ENCODE results near the gene ITK.

ITK gene

DNA sequence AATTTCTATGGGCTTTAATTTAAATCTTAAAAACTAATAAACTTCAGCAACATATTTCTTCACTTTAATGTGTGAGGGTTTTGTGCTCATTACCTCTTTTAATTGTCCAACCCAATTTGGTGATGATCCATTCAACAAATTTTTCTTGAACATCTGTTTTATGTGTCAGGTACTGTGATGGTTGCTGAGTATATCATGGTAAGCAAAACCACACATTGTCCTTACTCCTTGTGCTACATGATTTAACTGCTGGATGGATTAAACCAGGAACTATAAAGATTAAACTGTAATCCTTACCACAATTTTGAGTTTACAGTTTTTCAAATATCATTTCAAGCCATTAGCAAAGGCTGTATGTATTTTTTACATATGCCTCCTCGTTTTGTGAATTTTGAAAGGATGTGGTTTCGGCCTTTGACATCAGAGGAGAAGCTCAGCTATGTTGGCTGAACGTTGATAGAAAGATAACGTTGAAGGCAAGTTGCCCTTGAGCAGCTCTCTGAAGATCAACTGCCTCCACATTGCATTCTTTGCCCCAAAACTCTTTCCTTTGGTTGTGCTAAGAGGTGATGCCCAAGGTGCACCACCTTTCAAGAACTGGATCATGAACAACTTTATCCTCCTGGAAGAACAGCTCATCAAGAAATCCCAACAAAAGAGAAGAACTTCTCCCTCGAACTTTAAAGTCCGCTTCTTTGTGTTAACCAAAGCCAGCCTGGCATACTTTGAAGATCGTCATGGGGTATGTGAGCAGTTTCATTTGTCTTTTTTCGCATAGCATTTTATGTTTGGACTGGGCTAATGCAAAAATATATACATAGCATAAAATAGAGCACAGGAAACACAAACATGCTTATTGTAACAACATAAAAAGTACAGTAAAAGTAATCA lies at the start of gene ITK:
ITK (plus strand) TSS at position 467 of the 891 bp plus-strand sequence; CDS start at position 605, 138 bp downstream.
- no peak for DNase-seq (ENCODE audit: low read depth)

DNA sequence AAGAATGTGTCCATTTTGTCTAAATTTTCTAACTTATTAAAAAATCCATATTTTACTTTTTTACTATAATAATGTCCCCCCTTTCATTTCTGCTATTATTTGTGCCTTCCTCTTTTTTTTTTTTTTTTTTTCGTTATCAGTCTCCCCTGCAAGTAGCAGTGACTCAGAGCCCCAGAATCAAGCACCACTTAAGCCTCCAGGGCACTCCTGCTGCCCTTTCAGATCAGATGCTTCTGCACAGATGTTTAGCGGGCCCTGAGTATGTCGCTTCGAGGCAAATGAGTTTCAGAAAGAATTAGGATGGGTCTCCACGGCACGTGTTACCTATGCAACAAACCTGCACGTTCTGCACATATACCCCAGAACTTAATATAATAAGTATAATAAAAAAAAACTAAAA lies 49.7 kb upstream of the ITK start:
- TF ChIP-seq MYC (IDR thresholded peaks at IDR 0.05; ENCODE audit: low read depth, low read length) (no peak), MAX (IDR thresholded peaks at IDR 0.05; ENCODE audit: low read depth, low read length) (no peak), POLR2A (IDR thresholded peaks at IDR 0.05; ENCODE audit: extremely low read depth, insufficient read length) (no peak)
- TF ChIP-seq, protein P1, sequence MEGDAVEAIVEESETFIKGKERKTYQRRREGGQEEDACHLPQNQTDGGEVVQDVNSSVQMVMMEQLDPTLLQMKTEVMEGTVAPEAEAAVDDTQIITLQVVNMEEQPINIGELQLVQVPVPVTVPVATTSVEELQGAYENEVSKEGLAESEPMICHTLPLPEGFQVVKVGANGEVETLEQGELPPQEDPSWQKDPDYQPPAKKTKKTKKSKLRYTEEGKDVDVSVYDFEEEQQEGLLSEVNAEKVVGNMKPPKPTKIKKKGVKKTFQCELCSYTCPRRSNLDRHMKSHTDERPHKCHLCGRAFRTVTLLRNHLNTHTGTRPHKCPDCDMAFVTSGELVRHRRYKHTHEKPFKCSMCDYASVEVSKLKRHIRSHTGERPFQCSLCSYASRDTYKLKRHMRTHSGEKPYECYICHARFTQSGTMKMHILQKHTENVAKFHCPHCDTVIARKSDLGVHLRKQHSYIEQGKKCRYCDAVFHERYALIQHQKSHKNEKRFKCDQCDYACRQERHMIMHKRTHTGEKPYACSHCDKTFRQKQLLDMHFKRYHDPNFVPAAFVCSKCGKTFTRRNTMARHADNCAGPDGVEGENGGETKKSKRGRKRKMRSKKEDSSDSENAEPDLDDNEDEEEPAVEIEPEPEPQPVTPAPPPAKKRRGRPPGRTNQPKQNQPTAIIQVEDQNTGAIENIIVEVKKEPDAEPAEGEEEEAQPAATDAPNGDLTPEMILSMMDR (IDR thresholded peaks at IDR 0.05; ENCODE audit: low read depth, low read length), result no peak
- no peak overlapping the region for H3K4me3 ChIP-seq (ENCODE audit: low read depth, low read length)
- DNase-seq (ENCODE audit: low read depth), result peak; percentile 55

More for the DNA sequence above, at the start of gene ITK:
- H3K4me3 ChIP-seq (ENCODE audit: low read depth, low read length), result no peak within 1 kb of the TSS
- TF ChIP-seq, protein P1 (IDR thresholded peaks at IDR 0.05; ENCODE audit: low read depth, low read length), result no peak
- TF ChIP-seq MAX (IDR thresholded peaks at IDR 0.05; ENCODE audit: low read depth, low read length) (no peak), POLR2A (IDR thresholded peaks at IDR 0.05; ENCODE audit: extremely low read depth, insufficient read length) (no peak), MYC (IDR thresholded peaks at IDR 0.05; ENCODE audit: low read depth, low read length) (no peak)

- no peak for DNase-seq (ENCODE audit: low read depth)
These were observed 48.4 kb upstream of the ITK start for GRCh38 chr5:157132281-157132612.

GRCh38 chr5:157137691-157138090 lies 42.9 kb upstream of the ITK start:
- H3K4me3 ChIP-seq (ENCODE audit: low read depth, low read length), result no peak overlapping the region
- TF ChIP-seq MYC (IDR thresholded peaks at IDR 0.05; ENCODE audit: low read depth, low read length), result no peak

More at GRCh38 chr5:157132281-157132612, 48.4 kb upstream of the ITK start:
- TF ChIP-seq MYC (IDR thresholded peaks at IDR 0.05; ENCODE audit: low read depth, low read length) (no peak), POLR2A (IDR thresholded peaks at IDR 0.05; ENCODE audit: extremely low read depth, insufficient read length) (no peak), MAX (IDR thresholded peaks at IDR 0.05; ENCODE audit: low read depth, low read length) (no peak)
- TF ChIP-seq, protein P1 (IDR thresholded peaks at IDR 0.05; ENCODE audit: low read depth, low read length), result no peak
- H3K4me3 ChIP-seq (ENCODE audit: low read depth, low read length), result no peak overlapping the region

DNA sequence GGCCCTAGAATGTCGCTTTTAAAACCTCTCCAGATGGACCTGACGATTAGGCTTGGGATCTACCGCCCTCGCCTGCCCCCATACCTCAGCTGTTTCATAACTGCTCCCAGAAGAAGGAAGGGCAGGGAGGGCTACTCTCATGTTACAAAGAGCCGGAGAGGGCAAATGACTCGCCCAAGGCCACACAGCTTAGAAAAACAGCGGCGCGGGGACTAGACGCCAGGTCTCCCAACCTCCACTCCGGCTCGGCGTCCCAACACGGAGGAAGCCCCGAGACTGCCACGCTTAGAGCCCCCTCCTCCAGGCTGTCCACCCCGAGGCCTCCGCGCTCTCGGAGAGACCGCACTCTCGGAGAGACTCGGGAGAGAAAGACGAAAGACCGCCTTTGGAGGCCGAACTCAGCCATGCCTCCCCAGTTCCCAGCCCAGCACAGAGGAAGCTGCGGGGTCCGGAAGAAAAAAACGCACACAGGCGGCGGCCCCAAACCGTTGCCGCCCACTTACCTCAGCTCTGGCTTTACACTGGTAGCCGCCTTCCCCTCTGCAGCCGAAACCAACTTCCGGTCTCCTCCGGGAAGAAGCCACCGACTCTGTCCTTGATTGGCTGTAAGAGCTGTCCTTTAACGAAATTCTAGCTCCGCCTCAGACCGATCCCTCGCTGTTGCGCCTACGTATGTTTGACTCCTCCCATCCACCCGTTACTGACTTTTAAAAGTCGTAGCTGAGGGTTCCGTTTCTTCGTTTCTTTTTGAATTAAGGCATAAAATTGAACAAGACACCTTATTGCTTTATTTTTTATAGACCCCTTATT lies 38.1 kb upstream of the ITK start, which contains the start of gene MED7:
MED7 (minus strand) TSS at position 549 of the 810 bp plus-strand sequence. CDS start 3,434 bp downstream, outside the sequence.
- TF ChIP-seq MYC (IDR thresholded peaks at IDR 0.05; ENCODE audit: low read depth, low read length) (no peak), POLR2A (IDR thresholded peaks at IDR 0.05; ENCODE audit: extremely low read depth, insufficient read length) (peak; percentile 75)
- H3K4me3 ChIP-seq (ENCODE audit: low read depth, low read length), result peak within 1 kb of the TSS; percentile 92
- peak; percentile 98 for DNase-seq (ENCODE audit: low read depth)

More at GRCh38 chr5:157137691-157138090, 42.9 kb upstream of the ITK start:
- no peak for DNase-seq (ENCODE audit: low read depth)

GRCh38 chr5:157143127-157143971 lies 37.3 kb upstream of the ITK start:
- H3K4me3 ChIP-seq (ENCODE audit: low read depth, low read length), result peak overlapping the region; percentile 92
- TF ChIP-seq, protein P1 (IDR thresholded peaks at IDR 0.05; ENCODE audit: low read depth, low read length), result no peak
- TF ChIP-seq MYC (IDR thresholded peaks at IDR 0.05; ENCODE audit: low read depth, low read length) (no peak), POLR2A (IDR thresholded peaks at IDR 0.05; ENCODE audit: extremely low read depth, insufficient read length) (no peak), MAX (IDR thresholded peaks at IDR 0.05; ENCODE audit: low read depth, low read length) (no peak)
- DNase-seq (ENCODE audit: low read depth), result peak; percentile 44
